H1 (cell line): Measurements from ENCODE around the gene PPP1CC. TPM values are rescaled to one million over a fixed set of nuclear protein-coding genes. Genes with fewer than 3 reads are reported as not detected.

Experiments
- CHD7 ChIP-seq: fragments of 300-600 bp; sonication (generic); IDR thresholded peaks from 2 replicates; pipeline ENCODE4 v1.7.1; 2012; ENCODE audit warnings: low read length, moderate library complexity, mild to moderate bottlenecking, inconsistent platforms; ENCODE audit not compliant: insufficient replicate concordance
- polyA plus RNA-seq, 7 experiments: library from polyadenylated mRNA; depleted of rRNA in 3 of 7; stranded (reverse) in 5 of 7; unstranded in 2 of 7; fragments of >200 nt in 5 of 7; fragments of 200-250 nt in 2 of 7; gene quantifications; 1 replicate in 5 of 7; 2 replicates in 1 of 7; 4 replicates in 1 of 7; pipeline versions ENCODE4 v1.2.1 to v1.2.3, GENCODE V29; 2011 to 2013; ENCODE audit warnings: missing spikeins in 2 of 7, mixed read lengths in 2 of 7
- total RNA-seq: library from RNA; stranded (reverse); fragmentation: NEBNext Ultra II Directional; extraction: Animal tissue kit (Norgen Biotek cat#: 25700); gene quantifications from 2 replicates; pipeline ENCODE4 v1.2.1, GENCODE V29; 2021

PPP1CC gene
- total and polyA plus RNA-seq, 2 of the 8 experiments (the other 6 are each of a cell fraction or from before 2014, with no cell fraction given): 193 to 350 TPM

GRCh38 chr12:110791589-110791988 lies 48.9 kb upstream of the PPP1CC start (continued):
- TF ChIP-seq CHD7: no peak
